ENCODE results near the gene SLC11A1. TPM values are rescaled to one million over a fixed set of nuclear protein-coding genes. Genes with fewer than 3 reads are reported as not detected.

SLC11A1 gene
- total RNA-seq, 1 donor from 2014 or later = 0.34 TPM

GRCh38 chr2:218367415-218368149 lies 14.5 kb upstream of the SLC11A1 start:
- H3K27ac Mint-ChIP-seq = peak overlapping the region; percentile 85
- no peaks in the 10 kb centered on the region for H3K36me3 Mint-ChIP-seq (ENCODE audit: insufficient read depth)

DNA sequence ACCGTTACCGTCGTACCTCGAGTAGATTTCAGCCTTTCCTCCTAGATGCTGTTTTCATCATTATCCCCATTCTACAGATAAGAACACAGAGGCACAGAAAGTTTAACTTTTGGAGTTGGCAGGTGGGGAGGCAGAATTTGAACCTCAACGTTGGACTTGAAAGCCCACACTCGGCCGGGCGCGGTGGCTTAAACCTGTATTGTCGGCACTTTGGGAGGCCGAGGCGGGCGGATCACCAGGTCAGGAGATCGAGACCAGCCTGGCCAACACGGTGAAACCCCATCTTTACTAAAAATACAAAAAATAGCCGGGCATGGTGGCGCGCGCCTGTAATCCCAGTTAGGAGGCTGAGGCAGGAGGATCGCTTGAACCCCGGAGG lies 13.9 kb upstream of the SLC11A1 start:
- DNase-seq (ENCODE audit: low spot score, unreplicated experiment) = no peak
- H3K36me3 Mint-ChIP-seq (ENCODE audit: insufficient read depth) = no peaks in the 10 kb centered on the region
- peaks cover 1% of the 10 kb centered on the region for H3K4me1 Mint-ChIP-seq (ENCODE audit: low read depth)
- H3K4me3 Mint-ChIP-seq (ENCODE audit: low read depth) = peak overlapping the region; percentile 74
- no peak overlapping the region for H3K27ac Mint-ChIP-seq
- no peaks in the 10 kb centered on the region for H3K9me3 Mint-ChIP-seq (ENCODE audit: low read depth)
- TF ChIP-seq, protein P1, sequence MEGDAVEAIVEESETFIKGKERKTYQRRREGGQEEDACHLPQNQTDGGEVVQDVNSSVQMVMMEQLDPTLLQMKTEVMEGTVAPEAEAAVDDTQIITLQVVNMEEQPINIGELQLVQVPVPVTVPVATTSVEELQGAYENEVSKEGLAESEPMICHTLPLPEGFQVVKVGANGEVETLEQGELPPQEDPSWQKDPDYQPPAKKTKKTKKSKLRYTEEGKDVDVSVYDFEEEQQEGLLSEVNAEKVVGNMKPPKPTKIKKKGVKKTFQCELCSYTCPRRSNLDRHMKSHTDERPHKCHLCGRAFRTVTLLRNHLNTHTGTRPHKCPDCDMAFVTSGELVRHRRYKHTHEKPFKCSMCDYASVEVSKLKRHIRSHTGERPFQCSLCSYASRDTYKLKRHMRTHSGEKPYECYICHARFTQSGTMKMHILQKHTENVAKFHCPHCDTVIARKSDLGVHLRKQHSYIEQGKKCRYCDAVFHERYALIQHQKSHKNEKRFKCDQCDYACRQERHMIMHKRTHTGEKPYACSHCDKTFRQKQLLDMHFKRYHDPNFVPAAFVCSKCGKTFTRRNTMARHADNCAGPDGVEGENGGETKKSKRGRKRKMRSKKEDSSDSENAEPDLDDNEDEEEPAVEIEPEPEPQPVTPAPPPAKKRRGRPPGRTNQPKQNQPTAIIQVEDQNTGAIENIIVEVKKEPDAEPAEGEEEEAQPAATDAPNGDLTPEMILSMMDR (IDR thresholded peaks at IDR 0.05; ENCODE audit: unreplicated experiment) = no peak
- H3K27me3 Mint-ChIP-seq = peaks cover 4% of the 10 kb centered on the region

More at GRCh38 chr2:218367415-218368149, 14.5 kb upstream of the SLC11A1 start:
- TF ChIP-seq, protein P1 (IDR thresholded peaks at IDR 0.05; ENCODE audit: unreplicated experiment) = no peak
- H3K27me3 Mint-ChIP-seq = peaks cover 4% of the 10 kb centered on the region
- peak; percentile 68 for DNase-seq (ENCODE audit: low spot score, unreplicated experiment)
- no peaks in the 10 kb centered on the region for H3K9me3 Mint-ChIP-seq (ENCODE audit: low read depth)
- peaks cover 1% of the 10 kb centered on the region for H3K4me1 Mint-ChIP-seq (ENCODE audit: low read depth)
- peak overlapping the region; percentile 74 for H3K4me3 Mint-ChIP-seq (ENCODE audit: low read depth)

DNA sequence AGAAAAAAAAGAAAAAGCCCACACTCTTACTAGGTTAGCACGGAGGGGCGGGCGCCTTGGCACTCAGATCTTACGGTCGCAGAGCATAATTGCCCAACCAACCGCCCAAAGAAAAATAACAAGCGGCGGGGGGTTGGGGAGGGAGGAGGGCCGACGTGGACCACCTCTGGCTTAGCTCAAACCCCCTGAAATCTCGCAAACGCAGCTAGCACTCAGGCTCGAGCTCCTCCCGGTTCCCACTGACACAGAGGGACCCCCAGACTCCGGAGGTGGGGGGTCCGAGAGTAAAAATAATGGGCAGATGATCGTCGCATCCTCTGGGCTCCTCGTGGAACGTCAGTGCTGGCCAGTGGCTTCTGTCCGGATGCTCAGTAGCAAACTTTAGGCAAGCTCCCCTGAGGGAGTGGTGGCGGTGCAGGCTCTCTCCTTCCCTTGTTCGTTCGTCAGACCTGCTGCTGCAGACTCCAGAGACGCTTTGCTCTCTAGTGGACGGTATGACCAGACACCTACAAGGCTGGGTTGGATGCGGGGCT lies 13.4 kb upstream of the SLC11A1 start:
- H3K9me3 Mint-ChIP-seq (ENCODE audit: low read depth) = no peaks in the 10 kb centered on the region
- H3K27me3 Mint-ChIP-seq = peaks cover 4% of the 10 kb centered on the region
- no peaks in the 10 kb centered on the region for H3K36me3 Mint-ChIP-seq (ENCODE audit: insufficient read depth)
- peak overlapping the region; percentile 37 for H3K27ac Mint-ChIP-seq
- H3K4me3 Mint-ChIP-seq (ENCODE audit: low read depth) = peak overlapping the region; percentile 44
- no peak for DNase-seq (ENCODE audit: low spot score, unreplicated experiment)
- TF ChIP-seq, protein P1 (IDR thresholded peaks at IDR 0.05; ENCODE audit: unreplicated experiment) = no peak
- peaks cover 1% of the 10 kb centered on the region for H3K4me1 Mint-ChIP-seq (ENCODE audit: low read depth)

DNA sequence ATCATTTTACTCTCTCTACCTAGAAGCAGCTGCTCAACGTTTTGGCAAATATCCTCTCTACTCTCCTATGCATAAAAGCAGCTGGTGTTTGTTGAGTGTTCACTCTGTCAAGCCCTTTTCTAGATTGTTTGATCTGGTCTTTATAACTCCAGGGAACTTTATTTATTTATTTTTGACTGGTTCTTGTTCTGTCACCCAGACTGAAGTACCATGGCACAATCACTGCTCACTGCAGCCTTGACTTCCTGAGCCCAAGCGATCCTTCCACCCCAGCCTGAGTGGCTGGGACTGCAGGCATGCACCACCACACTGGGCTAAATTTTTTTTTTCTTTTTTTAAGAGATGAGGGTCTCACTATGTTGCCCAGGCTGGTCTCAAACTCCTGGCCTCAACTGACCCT lies 12.7 kb upstream of the SLC11A1 start:
- Mint-ChIP-seq H3K27me3 (peaks cover 4% of the 10 kb centered on the region), H3K27ac (no peak overlapping the region), H3K9me3 (ENCODE audit: low read depth) (no peaks in the 10 kb centered on the region), H3K36me3 (ENCODE audit: insufficient read depth) (no peaks in the 10 kb centered on the region), H3K4me3 (ENCODE audit: low read depth) (peak overlapping the region; percentile 21), H3K4me1 (ENCODE audit: low read depth) (peaks cover 1% of the 10 kb centered on the region)
- TF ChIP-seq, protein P1 (IDR thresholded peaks at IDR 0.05; ENCODE audit: unreplicated experiment) = no peak
- DNase-seq (ENCODE audit: low spot score, unreplicated experiment) = no peak

GRCh38 chr2:218370410-218371063 lies 11.5 kb upstream of the SLC11A1 start:
- H3K9me3 Mint-ChIP-seq (ENCODE audit: low read depth) = no peaks in the 10 kb centered on the region
- no peaks in the 10 kb centered on the region for H3K36me3 Mint-ChIP-seq (ENCODE audit: insufficient read depth)
- no peak overlapping the region for H3K4me3 Mint-ChIP-seq (ENCODE audit: low read depth)
- H3K27ac Mint-ChIP-seq = no peak overlapping the region
- TF ChIP-seq, protein P1 (IDR thresholded peaks at IDR 0.05; ENCODE audit: unreplicated experiment) = no peak
- peaks cover 4% of the 10 kb centered on the region for H3K27me3 Mint-ChIP-seq
- H3K4me1 Mint-ChIP-seq (ENCODE audit: low read depth) = peaks cover 1% of the 10 kb centered on the region
- DNase-seq (ENCODE audit: low spot score, unreplicated experiment) = no peak

All from progenitor cell of endocrine pancreas (in vitro differentiated cells).